Fibroblast of villous mesenchyme (primary cell): ENCODE measurements around the gene PIGO. TPM values are rescaled to one million over a fixed set of nuclear protein-coding genes. Genes with fewer than 3 reads are reported as not detected.
A peak's percentile ranks its signal among the peaks of the same experiment; 100 is the strongest.

Experiments
- DNase-seq: peaks from one replicate; pipeline ENCODE4 v3.0.0-alpha.2; 2010; ENCODE audit warnings: low read depth
- H3K4me3 ChIP-seq: 2 replicates; pipeline ENCODE4 v1.5.1; 2011; ENCODE audit warnings: low read depth, mild to moderate bottlenecking, low read length
- CTCF ChIP-seq: IDR thresholded peaks from 2 replicates; pipeline ENCODE4 v1.5.1; 2012; ENCODE audit warnings: low read depth, mild to moderate bottlenecking, low read length; ENCODE audit not compliant: insufficient read depth
- small RNA-seq: library from RNA; depleted of rRNA; stranded (forward); fragments of <200 nt; gene quantifications from one replicate; pipeline ENCODE3, GENCODE V24; 2012
- total RNA-seq: library from RNA; depleted of rRNA; stranded (reverse); fragments of >200 nt; gene quantifications from 2 replicates; pipeline ENCODE4 v1.2.3, GENCODE V29; 2012

The PIGO gene
- total RNA-seq, 1 donor, result 14.7 TPM

GRCh38 chr9:35044071-35044470 is 52.3 kb downstream of the PIGO start:
- H3K4me3 ChIP-seq, result no peak overlapping the region
- no peak for DNase-seq
- no peak for TF ChIP-seq CTCF

GRCh38 chr9:35042891-35043545 is 53.4 kb downstream of the PIGO start:
- TF ChIP-seq CTCF, result no peak
- no peak overlapping the region for H3K4me3 ChIP-seq
- no peak for DNase-seq

GRCh38 chr9:35042081-35042604 is 54.2 kb downstream of the PIGO start:
- no peak overlapping the region for H3K4me3 ChIP-seq
- DNase-seq, result peak; percentile 51

More at GRCh38 chr9:35042081-35042604, 54.2 kb downstream of the PIGO start:
- no peak for TF ChIP-seq CTCF

Small RNA genes lying within 50 kb of the gene (small RNA-seq; reads per million reads assigned to genes)
- gene RN7SL338P, result not detected

Other genes starting within 250 kb of the PIGO start
- gene PHF24, start 138.3 kb downstream of the PIGO start, total RNA-seq, result not detected in 2 replicates
- gene DNAJB5, start 106.8 kb downstream of the PIGO start, total RNA-seq, result 16.1 and 18.1 TPM in 2 replicates
- gene VCP, start 24.0 kb downstream of the PIGO start, total RNA-seq, result 351 and 386 TPM in 2 replicates
- 22.5 and 23.7 TPM in 2 replicates for gene FANCG, start 16.6 kb downstream of the PIGO start, total RNA-seq
- 169 and 193 TPM in 2 replicates for gene STOML2, start 6.5 kb upstream of the PIGO start, total RNA-seq
- 21.2 and 21.3 TPM in 2 replicates for gene ATOSB, start 19.3 kb upstream of the PIGO start, total RNA-seq
- gene UNC13B, start 65.4 kb upstream of the PIGO start, total RNA-seq, result 17.4 and 23.7 TPM in 2 replicates